Mesangial cell (primary cell): ENCODE results near the gene EP300. TPM values are rescaled to one million over a fixed set of nuclear protein-coding genes. Genes with fewer than 3 reads are reported as not detected.

Experiments used
- total RNA-seq: library from RNA; depleted of rRNA; stranded (reverse); fragments of >200 nt; gene quantifications from 2 replicates; pipeline ENCODE4 v1.2.3, GENCODE V29; 2015

The EP300 gene
- total RNA-seq: 30.1 and 74.3 TPM in 2 replicates

GRCh38 chr22:41092023-41092817 lies at the start of gene EP300:
TSS of gene EP300 (plus strand) at chr22:41092592. CDS start at chr22:41093005, 413 bp downstream.

GRCh38 chr22:41204992-41205900 lies 112.9 kb downstream of the EP300 start, which contains the start of gene L3MBTL2:
TSS of gene L3MBTL2 (plus strand) at chr22:41205312. CDS start at chr22:41205363, 51 bp downstream.

Other genes with a start within 250 kb of the EP300 start
- 65.5 and 99.9 TPM in 2 replicates for gene ST13, start 236.0 kb upstream of the EP300 start, total RNA-seq
- gene XPNPEP3, start 235.4 kb upstream of the EP300 start, total RNA-seq: 6.5 and 12.4 TPM in 2 replicates
- gene DNAJB7, start 230.5 kb upstream of the EP300 start, total RNA-seq: not detected in 2 replicates
- gene RBX1, start 141.2 kb upstream of the EP300 start, total RNA-seq: 58.1 and 86.2 TPM in 2 replicates
- 20.0 and 20.5 TPM in 2 replicates for gene L3MBTL2, start 112.7 kb downstream of the EP300 start, total RNA-seq
- 8.1 TPM in 1 of 2 replicates, not detected in the other for gene CHADL, start 148.3 kb downstream of the EP300 start, total RNA-seq
- gene RANGAP1, start 193.6 kb downstream of the EP300 start, total RNA-seq: 55.0 and 218 TPM in 2 replicates
- 66.5 and 79.4 TPM in 2 replicates for gene ZC3H7B, start 208.9 kb downstream of the EP300 start, total RNA-seq